ENCODE measurements around the gene NAPB.
A peak's percentile ranks its signal among the peaks of the same experiment; 100 is the strongest.

NAPB gene

GRCh38 chr20:23420943-23421931 is at the start of gene NAPB:
Gene NAPB (minus strand): TSS chr20:23421488. CDS start chr20:23421402, 86 bp downstream.
- TF ChIP-seq CTCF (IDR thresholded peaks at IDR 0.05): peak; percentile 22; the same call in 1 of the 2 replicates

- TF ChIP-seq CTCF (IDR thresholded peaks at IDR 0.05): no peak
Measured at GRCh38 chr20:23461180-23461579, 39.9 kb upstream of the NAPB start.

GRCh38 chr20:23459461-23460150 is 38.3 kb upstream of the NAPB start:
- no peak for TF ChIP-seq CTCF (IDR thresholded peaks at IDR 0.05)

GRCh38 chr20:23456873-23457272 is 35.6 kb upstream of the NAPB start:
- TF ChIP-seq CTCF (IDR thresholded peaks at IDR 0.05): no peak

- TF ChIP-seq CTCF (IDR thresholded peaks at IDR 0.05): no peak
Measured at GRCh38 chr20:23456409-23456808, 35.1 kb upstream of the NAPB start.

GRCh38 chr20:23455639-23456038 is 34.4 kb upstream of the NAPB start:
- no peak for TF ChIP-seq CTCF (IDR thresholded peaks at IDR 0.05)

GRCh38 chr20:23454816-23455215 is 33.5 kb upstream of the NAPB start:
- TF ChIP-seq CTCF (IDR thresholded peaks at IDR 0.05): no peak

Data from LNCAP (cell line).